CD4-positive, alpha-beta T cell treated with Interleukin-6 for 4 hours (primary cell): ENCODE data around the gene GALNT10.

Source experiments
- DNase-seq: peaks from one replicate; pipeline ENCODE4 v3.0.0-alpha.2; 2020; ENCODE audit warnings: mixed read lengths

Gene GALNT10

GRCh38 chr5:154455585-154455984 lies 265.1 kb downstream of the GALNT10 start:
- no peak for DNase-seq

GRCh38 chr5:154456540-154456939 lies 266.0 kb downstream of the GALNT10 start:
- DNase-seq, result no peak

GRCh38 chr5:154459015-154459414 lies 268.5 kb downstream of the GALNT10 start:
- DNase-seq, result no peak

- DNase-seq, result no peak
Measured at GRCh38 chr5:154460172-154460571, 269.6 kb downstream of the GALNT10 start.

GRCh38 chr5:154461531-154461930 lies 271.0 kb downstream of the GALNT10 start:
- no peak for DNase-seq

- no peak for DNase-seq
Measured at GRCh38 chr5:154464438-154464837, 273.9 kb downstream of the GALNT10 start.

- DNase-seq, result no peak
Measured at GRCh38 chr5:154465169-154465568, 274.6 kb downstream of the GALNT10 start.

GRCh38 chr5:154466147-154466546 lies 275.6 kb downstream of the GALNT10 start:
- DNase-seq, result no peak

GRCh38 chr5:154466671-154467070 lies 276.1 kb downstream of the GALNT10 start:
- DNase-seq, result no peak

- DNase-seq, result peak; percentile 76
Measured at GRCh38 chr5:154467655-154468354, 277.3 kb downstream of the GALNT10 start.

GRCh38 chr5:154470137-154470536 lies 279.6 kb downstream of the GALNT10 start:
- no peak for DNase-seq
